Measurements from ENCODE around the gene HECTD1.
"Not testable (repeated sequence)": the region's sequence is repeated elsewhere in the genome, so short reads cannot be mapped to it uniquely, and the experiment has no call there.

HECTD1 gene

DNA sequence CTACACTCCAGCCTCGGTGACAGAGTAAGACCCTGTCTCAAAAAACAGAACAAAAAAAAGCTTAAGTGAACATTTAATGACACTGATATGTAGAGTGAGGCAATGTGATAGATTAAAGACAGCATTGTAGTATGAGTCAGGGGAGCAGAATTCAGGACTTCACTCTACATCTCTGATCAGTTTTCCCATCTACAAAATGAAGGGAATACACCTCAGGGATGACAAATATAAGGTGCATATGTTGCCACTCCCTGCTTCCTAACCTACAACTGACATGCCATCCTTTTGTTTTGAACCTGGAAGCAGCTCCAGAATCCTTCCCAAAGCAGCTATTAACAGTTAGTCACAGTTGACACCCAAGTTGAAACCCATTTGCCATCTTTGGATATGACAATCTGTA, 150.6 kb downstream of the HECTD1 start:
- no peaks in the 10 kb centered on the region for H3F3A ChIP-seq (ENCODE audit: insufficient read depth, low read length)
- H3K4me2 ChIP-seq (ENCODE audit: low read depth, low read length) = no peak overlapping the region
- no peak overlapping the region for H3K9ac ChIP-seq (ENCODE audit: low read length)
- DNase-seq = no peak
- no peak overlapping the region for H3K27ac ChIP-seq (ENCODE audit: low read length)
- TF ChIP-seq EZH2phosphoT487 (IDR thresholded peaks at IDR 0.05; ENCODE audit: low read length) (no peak), EZH2 (optimal IDR thresholded peaks at IDR 0.05; ENCODE audit: low read depth, low read length) (no peak)
- TF ChIP-seq, protein P1, sequence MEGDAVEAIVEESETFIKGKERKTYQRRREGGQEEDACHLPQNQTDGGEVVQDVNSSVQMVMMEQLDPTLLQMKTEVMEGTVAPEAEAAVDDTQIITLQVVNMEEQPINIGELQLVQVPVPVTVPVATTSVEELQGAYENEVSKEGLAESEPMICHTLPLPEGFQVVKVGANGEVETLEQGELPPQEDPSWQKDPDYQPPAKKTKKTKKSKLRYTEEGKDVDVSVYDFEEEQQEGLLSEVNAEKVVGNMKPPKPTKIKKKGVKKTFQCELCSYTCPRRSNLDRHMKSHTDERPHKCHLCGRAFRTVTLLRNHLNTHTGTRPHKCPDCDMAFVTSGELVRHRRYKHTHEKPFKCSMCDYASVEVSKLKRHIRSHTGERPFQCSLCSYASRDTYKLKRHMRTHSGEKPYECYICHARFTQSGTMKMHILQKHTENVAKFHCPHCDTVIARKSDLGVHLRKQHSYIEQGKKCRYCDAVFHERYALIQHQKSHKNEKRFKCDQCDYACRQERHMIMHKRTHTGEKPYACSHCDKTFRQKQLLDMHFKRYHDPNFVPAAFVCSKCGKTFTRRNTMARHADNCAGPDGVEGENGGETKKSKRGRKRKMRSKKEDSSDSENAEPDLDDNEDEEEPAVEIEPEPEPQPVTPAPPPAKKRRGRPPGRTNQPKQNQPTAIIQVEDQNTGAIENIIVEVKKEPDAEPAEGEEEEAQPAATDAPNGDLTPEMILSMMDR (IDR thresholded peaks at IDR 0.05; ENCODE audit: low read length) = no peak
- no peaks in the 10 kb centered on the region for H3K79me2 ChIP-seq (ENCODE audit: low read length)
- no peaks in the 10 kb centered on the region for H4K20me1 ChIP-seq (ENCODE audit: insufficient read depth, low read length)
- H3K36me3 ChIP-seq (replicated peaks; ENCODE audit: insufficient read depth, low read length) = no peaks in the 10 kb centered on the region
- no peaks in the 10 kb centered on the region for H3K4me1 ChIP-seq (ENCODE audit: low read length)
- no peak overlapping the region for H2AFZ ChIP-seq (ENCODE audit: low read length)
- no peaks in the 10 kb centered on the region for H3K27me3 ChIP-seq (replicated peaks; ENCODE audit: insufficient read depth, low read length)
- H3K9me3 ChIP-seq (replicated peaks; ENCODE audit: insufficient read depth, low read length) = no peaks in the 10 kb centered on the region
- H3K4me3 ChIP-seq (ENCODE audit: low read length) = no peak overlapping the region
- no peaks in the 10 kb centered on the region for H3K9me2 ChIP-seq (replicated peaks; ENCODE audit: insufficient read depth, low read length)

DNA sequence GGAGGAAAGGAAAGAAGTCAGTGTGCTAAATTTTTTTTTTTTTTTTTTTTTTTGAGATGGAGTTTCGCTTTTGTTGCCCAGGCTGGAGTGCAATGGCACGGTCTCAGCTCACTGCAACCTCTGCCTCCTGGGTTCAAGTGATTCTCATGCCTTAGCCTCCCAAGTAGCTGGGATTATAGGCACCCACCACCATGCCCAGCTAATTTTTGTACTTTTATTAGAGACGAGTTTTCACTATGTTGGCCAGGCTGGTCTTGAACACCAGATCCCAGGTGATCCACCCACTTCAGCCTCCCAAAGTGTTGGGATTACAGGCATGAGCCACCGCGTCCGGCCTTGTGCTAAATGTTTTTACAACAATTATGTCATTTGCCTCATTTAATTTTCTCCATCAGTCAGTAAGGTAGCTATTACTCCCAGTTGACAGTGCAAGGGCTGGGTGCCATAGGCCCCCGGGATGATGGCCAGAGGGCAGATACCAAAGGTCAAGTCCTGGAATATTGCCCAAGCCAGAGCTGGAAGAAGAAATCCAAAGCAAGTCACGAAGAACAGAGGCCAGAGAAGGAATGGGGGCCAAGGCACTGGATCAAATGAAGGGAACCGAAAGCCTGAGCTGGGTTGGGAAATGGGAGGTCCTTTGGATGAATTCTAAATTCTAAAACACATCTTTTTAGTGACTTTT, 154.5 kb downstream of the HECTD1 start:
- H4K20me1 ChIP-seq (ENCODE audit: insufficient read depth, low read length); H3K4me1 ChIP-seq (ENCODE audit: low read length); H3K4me2 ChIP-seq (ENCODE audit: low read depth, low read length); H3K9ac ChIP-seq (ENCODE audit: low read length); H3K27me3 ChIP-seq (replicated peaks; ENCODE audit: insufficient read depth, low read length); H3K4me3 ChIP-seq (ENCODE audit: low read length); H3K27ac ChIP-seq (ENCODE audit: low read length); DNase-seq; H3K9me2 ChIP-seq (replicated peaks; ENCODE audit: insufficient read depth, low read length); H3K9me3 ChIP-seq (replicated peaks; ENCODE audit: insufficient read depth, low read length); H3K36me3 ChIP-seq (replicated peaks; ENCODE audit: insufficient read depth, low read length); H2AFZ ChIP-seq (ENCODE audit: low read length); H3K79me2 ChIP-seq (ENCODE audit: low read length); H3F3A ChIP-seq (ENCODE audit: insufficient read depth, low read length): not testable (repeated sequence)

DNA sequence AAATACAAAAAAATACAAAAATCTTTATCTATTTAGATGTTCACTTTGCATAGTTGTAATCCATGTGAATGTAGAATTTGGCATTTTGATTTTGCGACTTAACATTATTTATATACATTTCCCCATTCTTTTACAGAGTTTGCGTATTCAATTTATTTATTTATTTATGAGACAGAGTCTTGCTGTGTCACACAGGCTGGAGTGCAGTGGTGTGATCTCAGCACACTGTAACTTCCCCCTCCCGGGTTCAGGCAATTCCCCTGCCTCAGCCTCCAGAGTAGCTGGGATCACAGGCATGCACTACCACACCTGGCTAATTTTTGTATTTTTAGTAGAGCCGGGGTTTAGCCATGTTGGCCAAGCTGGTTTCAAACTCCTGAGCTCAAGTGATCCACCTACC, 156.1 kb downstream of the HECTD1 start:
- H3K9me3 ChIP-seq (replicated peaks; ENCODE audit: insufficient read depth, low read length) = no peaks in the 10 kb centered on the region
- H3K27me3 ChIP-seq (replicated peaks; ENCODE audit: insufficient read depth, low read length) = no peaks in the 10 kb centered on the region
- no peak overlapping the region for H3K27ac ChIP-seq (ENCODE audit: low read length)
- H3K4me3 ChIP-seq (ENCODE audit: low read length) = no peak overlapping the region
- no peaks in the 10 kb centered on the region for H4K20me1 ChIP-seq (ENCODE audit: insufficient read depth, low read length)
- H3K79me2 ChIP-seq (ENCODE audit: low read length) = no peaks in the 10 kb centered on the region
- H2AFZ ChIP-seq (ENCODE audit: low read length) = no peak overlapping the region
- H3K9ac ChIP-seq (ENCODE audit: low read length) = no peak overlapping the region
- H3K36me3 ChIP-seq (replicated peaks; ENCODE audit: insufficient read depth, low read length) = no peaks in the 10 kb centered on the region
- TF ChIP-seq EZH2phosphoT487 (IDR thresholded peaks at IDR 0.05; ENCODE audit: low read length) (no peak), EZH2 (optimal IDR thresholded peaks at IDR 0.05; ENCODE audit: low read depth, low read length) (no peak)
- TF ChIP-seq, protein P1 (IDR thresholded peaks at IDR 0.05; ENCODE audit: low read length) = no peak
- H3K4me1 ChIP-seq (ENCODE audit: low read length) = no peaks in the 10 kb centered on the region
- H3K4me2 ChIP-seq (ENCODE audit: low read depth, low read length) = no peak overlapping the region
- no peaks in the 10 kb centered on the region for H3F3A ChIP-seq (ENCODE audit: insufficient read depth, low read length)
- H3K9me2 ChIP-seq (replicated peaks; ENCODE audit: insufficient read depth, low read length) = no peaks in the 10 kb centered on the region
- DNase-seq = no peak

DNA sequence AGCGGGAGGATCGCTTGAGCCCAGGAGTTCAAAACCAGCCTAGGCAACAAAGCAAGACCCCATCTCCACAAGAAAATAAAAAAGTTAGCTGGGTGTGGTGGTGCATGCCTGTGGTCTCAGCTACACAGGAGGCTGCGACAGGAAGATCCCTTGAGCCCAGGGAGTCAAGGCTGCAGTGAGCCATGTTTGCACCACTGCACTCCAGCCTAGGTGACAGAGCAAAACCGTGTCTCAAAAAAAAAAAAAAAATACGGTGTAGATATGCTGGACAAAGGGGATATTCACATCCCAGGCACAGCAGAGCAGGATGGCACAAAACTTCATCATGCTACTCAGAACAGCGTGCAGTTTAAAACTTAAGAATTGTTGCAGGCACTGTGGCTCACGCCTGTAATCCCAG, 156.6 kb downstream of the HECTD1 start:
- Histone ChIP-seq H3K9ac (ENCODE audit: low read length) (no peak overlapping the region), H2AFZ (ENCODE audit: low read length) (no peak overlapping the region), H3K27ac (ENCODE audit: low read length) (no peak overlapping the region), H3K9me3 (replicated peaks; ENCODE audit: insufficient read depth, low read length) (no peaks in the 10 kb centered on the region), H3K79me2 (ENCODE audit: low read length) (no peaks in the 10 kb centered on the region), H3K27me3 (replicated peaks; ENCODE audit: insufficient read depth, low read length) (no peaks in the 10 kb centered on the region), H4K20me1 (ENCODE audit: insufficient read depth, low read length) (no peaks in the 10 kb centered on the region), H3K4me3 (ENCODE audit: low read length) (no peak overlapping the region), H3K4me2 (ENCODE audit: low read depth, low read length) (no peak overlapping the region), H3K9me2 (replicated peaks; ENCODE audit: insufficient read depth, low read length) (no peaks in the 10 kb centered on the region), H3F3A (ENCODE audit: insufficient read depth, low read length) (no peaks in the 10 kb centered on the region), H3K4me1 (ENCODE audit: low read length) (no peaks in the 10 kb centered on the region), H3K36me3 (replicated peaks; ENCODE audit: insufficient read depth, low read length) (no peaks in the 10 kb centered on the region)
- no peak for DNase-seq
- no peak for TF ChIP-seq EZH2 (optimal IDR thresholded peaks at IDR 0.05; ENCODE audit: low read depth, low read length)
- no peak for TF ChIP-seq EZH2phosphoT487 (IDR thresholded peaks at IDR 0.05; ENCODE audit: low read length)
- TF ChIP-seq, protein P1 (IDR thresholded peaks at IDR 0.05; ENCODE audit: low read length) = no peak

All from MM.1S (cell line).